HG03196 (cell line): Measurements from ENCODE around the gene SFRP5.

Source experiments
- ATAC-seq: cut with Tn5 transposase; IDR thresholded peaks from one replicate; pipeline ENCODE4 v1.9.1; 2021; ENCODE audit not compliant: unreplicated experiment

SFRP5 gene

GRCh38 chr10:97736902-97737769, 34.7 kb downstream of the SFRP5 start, which contains the start of gene ZFYVE27:
TSS of gene ZFYVE27 (plus strand) at chr10:97737128. CDS start at chr10:97738478, 1,350 bp downstream.
- peak; percentile 71 for ATAC-seq

GRCh38 chr10:97736403-97736901, 35.3 kb downstream of the SFRP5 start:
- ATAC-seq: peak; percentile 24

DNA sequence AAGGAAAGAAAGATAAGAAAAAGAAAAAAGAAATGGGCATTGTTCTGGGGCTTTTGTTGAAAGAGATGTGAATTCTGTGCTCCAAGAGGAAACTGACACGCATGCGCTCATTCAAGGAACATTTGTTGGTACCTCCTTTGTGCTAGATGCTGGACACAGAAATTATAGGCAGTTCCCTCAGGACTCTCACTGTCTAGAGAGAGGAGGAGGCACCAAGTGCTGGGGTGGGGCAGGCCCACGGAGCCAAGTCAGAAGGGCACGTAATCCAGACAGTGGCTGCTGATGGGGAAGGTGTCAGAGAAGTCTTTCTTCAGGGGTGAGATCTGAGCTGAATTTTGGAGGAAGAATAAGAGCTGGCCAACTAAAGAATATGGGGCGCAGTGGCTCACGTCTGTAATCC, 37.8 kb downstream of the SFRP5 start:
- no peak for ATAC-seq

- no peak for ATAC-seq
Measured at GRCh38 chr10:97733256-97733655, 38.5 kb downstream of the SFRP5 start.

DNA sequence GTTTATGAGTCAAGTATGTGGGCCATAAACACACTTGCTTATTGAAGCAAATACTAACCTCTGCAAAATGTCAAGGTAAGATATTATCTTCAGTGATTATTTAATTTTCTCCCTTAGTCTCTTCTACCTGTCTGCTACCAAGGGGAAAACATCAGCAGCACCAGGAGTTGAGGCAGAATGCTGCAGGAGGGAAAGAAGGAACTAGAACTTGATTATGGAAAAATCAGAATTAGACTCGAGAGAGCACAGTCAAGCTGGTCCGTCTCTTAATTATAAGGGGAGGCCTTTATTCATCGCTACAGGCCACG, 39.8 kb downstream of the SFRP5 start:
- no peak for ATAC-seq

- no peak for ATAC-seq
Measured at GRCh38 chr10:97731346-97732051, 40.3 kb downstream of the SFRP5 start.

DNA sequence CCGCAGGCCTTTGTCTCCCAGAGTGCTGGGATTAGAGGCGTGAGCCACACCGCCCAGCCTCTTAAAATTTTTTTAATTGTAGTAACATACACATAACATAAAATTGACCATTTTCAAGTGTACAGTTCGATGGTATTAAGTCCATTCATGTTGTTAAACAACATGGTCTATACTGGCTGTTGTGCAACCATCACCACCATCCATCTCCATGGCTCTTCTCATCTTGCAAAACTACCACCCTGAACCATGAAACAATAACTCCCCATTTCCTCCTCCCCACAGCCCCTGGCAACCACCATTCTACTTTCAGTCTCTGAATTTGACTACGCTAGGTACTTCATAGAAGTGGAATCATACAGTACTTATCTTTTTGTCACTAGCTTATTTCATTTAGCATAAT, 42.8 kb downstream of the SFRP5 start:
- no peak for ATAC-seq

DNA sequence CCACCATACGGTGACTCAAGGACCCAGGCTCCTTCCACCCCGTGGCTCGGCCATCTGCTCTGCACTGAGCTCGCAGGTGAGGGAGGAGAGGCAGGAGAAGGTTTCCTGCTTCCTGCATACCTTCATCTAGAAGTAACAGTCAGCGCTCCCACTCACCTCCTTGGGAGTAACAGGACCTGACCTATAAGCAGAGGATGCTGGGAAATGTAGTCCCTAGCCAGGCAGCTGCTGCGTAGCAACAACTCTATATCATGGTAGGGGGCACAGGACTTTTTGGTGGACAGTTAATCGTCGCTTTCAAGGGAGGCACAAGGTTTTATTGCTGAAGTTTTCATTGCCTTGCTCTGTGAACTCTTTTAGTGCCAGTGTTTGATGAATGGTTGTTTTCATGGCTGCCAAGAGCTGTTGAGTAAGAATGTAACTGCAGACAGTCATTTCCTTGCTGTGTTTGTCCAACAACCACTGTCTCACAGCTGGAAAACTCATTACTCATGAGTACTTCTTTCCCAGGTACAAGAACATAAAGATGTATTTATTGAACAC, 45.1 kb downstream of the SFRP5 start:
- ATAC-seq: no peak

- ATAC-seq: no peak
Measured at GRCh38 chr10:97724341-97724941, 47.4 kb downstream of the SFRP5 start.

DNA sequence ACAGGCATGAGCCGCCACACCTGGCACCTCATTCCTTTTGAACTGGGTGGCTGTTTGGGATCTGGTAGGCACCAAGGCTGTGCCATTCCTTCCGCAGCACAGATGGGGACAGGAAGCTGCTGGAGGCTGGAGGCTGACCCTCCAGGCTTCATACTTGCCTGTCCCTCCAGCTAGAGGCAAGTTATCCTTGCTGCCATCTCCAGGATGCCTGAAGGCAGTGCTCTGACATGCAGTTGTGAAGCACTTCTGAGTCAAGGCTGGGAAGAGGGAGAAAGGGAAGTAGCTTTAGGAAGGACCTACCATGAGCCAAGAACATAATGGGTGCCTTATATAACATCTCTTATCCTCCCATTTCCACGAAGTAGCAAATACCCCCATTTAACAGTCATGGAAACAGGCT, 48.8 kb downstream of the SFRP5 start:
- ATAC-seq: no peak

GRCh38 chr10:97721871-97722780, 49.7 kb downstream of the SFRP5 start:
- ATAC-seq: no peak

DNA sequence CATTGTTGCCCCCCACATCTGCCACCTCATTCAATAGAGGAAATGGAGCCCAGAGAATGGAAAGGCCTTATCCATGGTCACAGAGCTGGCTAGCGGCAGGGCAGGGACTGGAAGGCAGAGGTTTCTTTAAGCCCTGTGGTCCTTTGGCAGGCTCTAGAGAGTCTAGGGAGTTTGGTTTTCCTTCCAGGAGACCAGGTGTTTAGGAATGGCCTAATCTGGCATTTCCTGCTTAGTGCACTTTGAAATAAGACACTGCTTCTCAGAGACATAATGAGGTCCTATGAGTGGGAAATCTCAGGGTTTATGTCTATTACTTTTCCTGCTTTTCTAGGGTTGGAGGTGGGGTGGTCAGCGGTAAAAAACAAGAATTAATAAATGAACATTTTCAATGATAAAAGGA, 52.2 kb downstream of the SFRP5 start:
- ATAC-seq: no peak

DNA sequence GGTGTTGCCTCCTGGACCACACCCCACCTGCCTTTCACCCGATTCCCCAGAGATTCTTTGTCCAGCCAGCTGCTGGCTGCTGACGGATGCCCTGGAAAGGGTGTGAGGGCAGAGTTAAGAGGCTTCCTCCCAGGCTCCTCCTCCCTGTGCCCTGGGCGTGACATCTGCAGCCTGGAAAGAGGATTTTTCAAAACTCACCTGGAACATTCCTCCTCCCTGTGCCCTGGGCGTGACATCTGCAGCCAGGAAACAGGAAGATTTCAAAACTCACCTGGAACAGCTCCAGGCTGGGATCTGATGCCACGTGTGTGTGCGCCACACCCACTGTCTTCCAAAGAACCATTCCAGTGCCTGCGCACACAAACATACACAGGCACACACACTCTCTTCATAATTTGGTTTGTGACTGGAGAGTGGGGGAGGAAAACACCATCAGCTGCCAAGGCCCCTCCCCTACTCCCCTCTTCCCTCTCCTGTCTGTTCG, 53.1 kb downstream of the SFRP5 start:
- ATAC-seq: no peak

GRCh38 chr10:97718178-97718577, 53.6 kb downstream of the SFRP5 start:
- no peak for ATAC-seq

DNA sequence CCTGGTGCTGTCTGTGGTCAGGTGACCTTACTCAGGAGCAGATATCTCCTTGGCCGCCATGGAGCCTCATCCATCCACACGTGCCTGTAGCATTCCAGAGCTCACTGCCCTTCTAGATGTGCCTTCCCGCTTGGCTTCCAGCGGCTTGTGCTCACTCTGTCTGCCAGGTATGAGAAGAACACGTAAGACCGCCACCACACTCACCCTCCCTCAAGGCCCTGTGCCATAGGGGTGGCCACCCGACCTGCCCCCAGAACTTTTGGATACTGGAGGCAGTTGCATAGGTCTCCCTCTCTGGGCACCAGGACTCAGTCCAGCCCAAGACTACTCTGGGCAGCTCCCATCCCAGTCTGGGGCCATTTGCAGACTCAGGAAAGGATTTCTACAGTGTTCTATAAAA, 54.2 kb downstream of the SFRP5 start:
- no peak for ATAC-seq
